K562 (cell line): Measurements from ENCODE around the gene LIN7A. TPM values are rescaled to one million over a fixed set of nuclear protein-coding genes. Genes with fewer than 3 reads are reported as not detected.

ENCODE experiments used
- ATAC-seq: fragments of 200-7000 bp; cut with Tn5 transposase; 3 replicates; pipeline ENCODE4 v1.9.1; 2020; ENCODE audit warnings: moderate library complexity
- BruUV-seq: library from RNA; stranded (reverse); fragments of 400-500 nt; replicated peaks from 2 replicates; lab custom pipeline; 2021; lab: Mats Ljungman, UMichigan
- CTCF ChIA-PET: fragments of 300-600 bp; formaldehyde crosslinking; extraction: SDS; loops from one replicate; lab custom pipeline; 2021; ENCODE audit warnings: low intra/inter-chr PET ratio; lab: Yijun Ruan, JAX
- POLR2A ChIA-PET: fragments of 300-600, 350-650 bp; sonication (Branson Sonifier 250); formaldehyde crosslinking; extraction: SDS; loops from one replicate; lab custom pipeline; 2021; ENCODE audit warnings: antibody characterized with exemption, inconsistent platforms; lab: Yijun Ruan, JAX
- DNase-seq, 4 experiments: peaks; one replicate each; pipeline versions ENCODE4 v3.0.0 to v3.0.0-alpha.2; 2011 to 2018; ENCODE audit warnings: low spot score in 3 of 4, mixed read lengths in 3 of 4; ENCODE audit errors: extremely low read depth in 1 of 4
- FAIRE-seq: peaks from 2 replicates; lab custom pipeline; 2011; peaks lifted over from hg19 to GRCh38; lab: Jason Lieb, UNC
- H2AFZ ChIP-seq: 2 replicates; pipeline ENCODE4 v1.6.0; 2011; ENCODE audit warnings: low read depth, low read length, control low read depth, inconsistent platforms
- H3K27ac ChIP-seq: fragments of 200-600 bp; 3 replicates; pipeline ENCODE4 v1.8.0; 2011; ENCODE audit warnings: low read depth, mild to moderate bottlenecking, control low read depth, inconsistent platforms, low read length, moderate library complexity, mixed read lengths; ENCODE audit errors: extremely low read depth
- H3K27me3 ChIP-seq, 2 experiments: fragments of 300-600 bp in 1 of 2; 2 replicates in 1 of 2; 3 replicates in 1 of 2; pipeline versions ENCODE4 v1.6.0 to v1.8.0; 2011; ENCODE audit warnings: inconsistent platforms in 2 of 2, low read length in 2 of 2, mild to moderate bottlenecking in 1 of 2, mixed read lengths in 1 of 2, moderate library complexity in 1 of 2; ENCODE audit not compliant: control insufficient read depth in 2 of 2, insufficient read depth in 2 of 2
- H3K36me3 ChIP-seq: fragments of 300-600 bp; 3 replicates; pipeline ENCODE4 v1.8.0; 2011; ENCODE audit warnings: mild to moderate bottlenecking, low read length, inconsistent platforms; ENCODE audit not compliant: control insufficient read depth, insufficient read depth
- H3K4me1 ChIP-seq, 2 experiments: fragments of 200-600 bp in 1 of 2; replicated peaks in 1 of 2; 2 replicates in 1 of 2; 3 replicates in 1 of 2; pipeline versions ENCODE4 v1.5.1 to v1.8.0; 2011; ENCODE audit warnings: inconsistent platforms in 2 of 2, low read length in 2 of 2, mild to moderate bottlenecking in 1 of 2, mixed read lengths in 1 of 2, moderate library complexity in 1 of 2; ENCODE audit not compliant: control insufficient read depth in 2 of 2, insufficient read depth in 2 of 2
- H3K4me2 ChIP-seq: 2 replicates; pipeline ENCODE4 v1.6.1; 2011; ENCODE audit warnings: low read length, control low read depth, inconsistent platforms, mixed read lengths; ENCODE audit not compliant: insufficient read depth
- H3K4me3 ChIP-seq: fragments of 200-600 bp; sonication (generic), shearing (Covaris generic); 2 replicates; pipeline ENCODE4 v1.5.1; 2016; ENCODE audit warnings: control low read depth, inconsistent platforms
- H3K79me2 ChIP-seq: fragments of 200-600 bp; 3 replicates; pipeline ENCODE4 v1.8.0; 2011; ENCODE audit warnings: low read length, inconsistent platforms; ENCODE audit not compliant: control insufficient read depth, insufficient read depth
- H3K9ac ChIP-seq, 2 experiments: 2 replicates each; pipeline versions ENCODE4 v1.6.0 to v1.6.1; 2011; ENCODE audit warnings: low read depth in 2 of 2, low read length in 2 of 2, control low read depth in 1 of 2, inconsistent platforms in 1 of 2, mild to moderate bottlenecking in 1 of 2, mixed read lengths in 1 of 2; ENCODE audit not compliant: insufficient read depth in 1 of 2
- H3K9me1 ChIP-seq: one replicate; pipeline ENCODE4 v1.6.0; 2011; ENCODE audit warnings: inconsistent platforms, mild to moderate bottlenecking, low read length, moderate library complexity; ENCODE audit not compliant: control insufficient read depth, insufficient read depth
- H3K9me3 ChIP-seq: replicated peaks from 2 replicates; pipeline ENCODE4 v1.5.1; 2011; ENCODE audit warnings: low read depth, low read length, inconsistent platforms; ENCODE audit not compliant: control insufficient read depth, insufficient read depth
- H4K20me1 ChIP-seq: replicated peaks from 2 replicates; pipeline ENCODE4 v1.6.1; 2011; ENCODE audit warnings: low read length, inconsistent platforms, mixed read lengths; ENCODE audit not compliant: control insufficient read depth, insufficient read depth
- ATF6 ChIP-seq: sonication (generic); formaldehyde crosslinking; IDR thresholded peaks from 2 replicates; pipeline ENCODE4 v1.4.0; 2020; ENCODE audit warnings: mild to moderate bottlenecking, missing genetic modification reagents
- CAMTA2 ChIP-seq: fragments of 250-450 bp; sonication (Bioruptor Pico); conservative IDR thresholded peaks from 2 replicates; pipeline ENCODE4 v1.5.1; 2022
- CREB1 ChIP-seq, 2 experiments: sonication (generic) in 1 of 2; formaldehyde crosslinking in 1 of 2; IDR thresholded peaks; 2 replicates each; pipeline versions ENCODE4 v1.6.1 to v1.8.0; 2012 to 2022; ENCODE audit warnings: inconsistent platforms in 1 of 2, mild to moderate bottlenecking in 1 of 2, missing genetic modification reagents in 1 of 2, moderate library complexity in 1 of 2
- HCFC1 ChIP-seq: IDR thresholded peaks from 2 replicates; pipeline ENCODE4 v1.6.1; 2012; ENCODE audit warnings: low read depth, low read length, improper control_type of control experiment
- NFE2 ChIP-seq: IDR thresholded peaks from 2 replicates; pipeline ENCODE4 v1.6.1; 2014; ENCODE audit warnings: antibody characterized with exemption, low read depth
- NFIX ChIP-seq: fragments of 250-450 bp; sonication (Bioruptor Pico); IDR thresholded peaks from 2 replicates; pipeline ENCODE4 v1.4.0; 2020; ENCODE audit warnings: low read depth, mild to moderate bottlenecking, moderate library complexity
- NFXL1 ChIP-seq: fragments of 450-650 bp; formaldehyde crosslinking; IDR thresholded peaks from 2 replicates; pipeline ENCODE4 v1.4.0; 2021; ENCODE audit warnings: mild to moderate bottlenecking
- POU5F1 ChIP-seq: fragments of 150-350 bp; IDR thresholded peaks from 2 replicates; pipeline ENCODE4 v1.6.1; 2014; ENCODE audit warnings: borderline replicate concordance, low read length, low read depth, mild to moderate bottlenecking; ENCODE audit not compliant: partially characterized antibody
- RFX7 ChIP-seq: fragments of 250-450 bp; sonication (Bioruptor Pico); IDR thresholded peaks from 2 replicates; pipeline ENCODE4 v1.5.1; 2021; ENCODE audit warnings: mild to moderate bottlenecking
- RNF2 ChIP-seq: sonication (generic); IDR thresholded peaks from 2 replicates; pipeline ENCODE4 v1.6.1; 2016
- SNRNP70 ChIP-seq: fragments of 200-400 bp; formaldehyde crosslinking; optimal IDR thresholded peaks from 2 replicates; pipeline ENCODE3; 2017; ENCODE audit warnings: low read depth, low read length
- SPI1 ChIP-seq: IDR thresholded peaks from 2 replicates; pipeline ENCODE4 v1.6.1; 2011; ENCODE audit warnings: low read depth, low read length, control low read depth, borderline replicate concordance
- SREBF2 ChIP-seq: sonication (generic); formaldehyde crosslinking; IDR thresholded peaks from 2 replicates; pipeline ENCODE4 v1.4.0; 2020; ENCODE audit warnings: mild to moderate bottlenecking, missing genetic modification reagents
- U2AF1 ChIP-seq: fragments of 200-400 bp; formaldehyde crosslinking; optimal IDR thresholded peaks from 2 replicates; pipeline ENCODE3; 2017; ENCODE audit warnings: mild to moderate bottlenecking, low read depth, low read length, moderate library complexity
- ZFP1 ChIP-seq: fragments of 450-650 bp; formaldehyde crosslinking; IDR thresholded peaks from 2 replicates; pipeline ENCODE4 v1.4.0; 2020; ENCODE audit warnings: mild to moderate bottlenecking, mixed read lengths
- ZNF12 ChIP-seq: sonication (generic); formaldehyde crosslinking; IDR thresholded peaks from 2 replicates; pipeline ENCODE4 v1.4.0; 2020; ENCODE audit warnings: mild to moderate bottlenecking, missing genetic modification reagents
- ZNF140 ChIP-seq: fragments of 250-450 bp; sonication (Bioruptor Pico); IDR thresholded peaks from 2 replicates; pipeline ENCODE4 v1.8.0; 2021; ENCODE audit warnings: moderate library complexity, mild to moderate bottlenecking, inconsistent platforms
- ZNF24 ChIP-seq: fragments of 450-650 bp; IDR thresholded peaks from 2 replicates; pipeline ENCODE4 v1.6.1; 2016
- WGBS: fragments of 100-300 bp; shearing (Covaris generic); methylation state at CpG from one replicate; pipeline ENCODE4 v1.1.6; 2016; ENCODE audit warnings: low coverage, mixed read lengths; ENCODE audit not compliant: insufficient coverage; ENCODE audit errors: missing lambda C conversion rate; 5-methylcytosine and 5-hydroxymethylcytosine counted together
- in situ Hi-C: fragments of 300-500 bp; cut with MboI; formaldehyde crosslinking; loops from 4 replicates; pipeline ENCODE4 v1.15.0; 2018; ENCODE audit warnings: inconsistent platforms, mixed read lengths
- intact Hi-C: fragments of 100-400 bp; cut with micrococcal nuclease; formaldehyde crosslinking; loops from 2 replicates; pipeline ENCODE4 v1.14.2; 2022
- polyA plus RNA-seq, 8 experiments: library from polyadenylated mRNA; depleted of rRNA in 4 of 8; stranded (reverse) in 5 of 8; unstranded in 3 of 8; fragments of >200 nt; fragmentation: Nextera tagmentation in 2 of 8; fragmentation: Illumina TruSeq in 1 of 8; extraction: Ambion mirVana in 2 of 8; extraction: Trizol in 1 of 8; gene quantifications; 2 replicates each; pipeline versions ENCODE4 v1.2.1 to v1.2.3, GENCODE V29; 2011 to 2014; ENCODE audit warnings: inconsistent platforms in 1 of 8, missing spikeins in 1 of 8
- total RNA-seq, 7 experiments: library from RNA; depleted of rRNA in 6 of 7; stranded (reverse); fragments of >200 nt in 6 of 7; fragmentation: Illumina TruSeq in 2 of 7; extraction: Trizol in 2 of 7; gene quantifications; 2 replicates each; pipeline versions ENCODE4 v1.2.1 to v1.2.3, GENCODE V29; 2011 to 2021; ENCODE audit warnings: low replicate concordance in 1 of 7
- TF ChIP-seq, protein P1 (sequence below): fragments of 250-450 bp; sonication (Bioruptor Pico); IDR thresholded peaks from 2 replicates; pipeline ENCODE4 v1.5.0; 2020; ENCODE audit warnings: mild to moderate bottlenecking, borderline replicate concordance

The LIN7A gene
- total and polyA plus RNA-seq, 9 of the 15 experiments (the other 6 are each of a cell fraction or from before 2014, with no cell fraction given) = not detected

DNA sequence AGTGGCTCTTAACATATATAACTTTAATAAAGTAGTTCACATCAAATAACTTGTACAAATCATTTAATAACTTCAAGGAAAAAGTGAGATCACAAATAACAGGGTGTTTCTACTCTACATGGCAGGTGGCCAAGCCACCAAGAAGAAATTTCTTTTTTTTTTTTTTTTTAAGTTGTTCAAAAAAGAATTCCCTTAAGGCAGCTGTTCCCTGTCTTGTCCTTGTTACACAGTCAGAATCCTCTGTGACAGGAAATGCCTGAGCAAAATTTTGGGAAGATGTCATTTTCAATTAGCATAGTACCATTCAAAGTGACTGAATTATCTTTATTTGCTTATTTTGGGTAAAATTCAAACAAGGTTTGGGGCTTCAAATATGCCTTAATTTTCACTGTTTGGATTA, 79.4 kb downstream of the LIN7A start (continued):
- no peak for TF ChIP-seq RFX7 (CRISPR knock-in tag)
- TF ChIP-seq CAMTA2 = no peak
- no peak for TF ChIP-seq ATF6
- no peak for TF ChIP-seq RNF2
- no peak for TF ChIP-seq NFE2
- TF ChIP-seq SREBF2 (CRISPR knock-in tag) = no peak
- TF ChIP-seq CREB1 (IDR thresholded peaks at IDR 0.05) = no peak
- TF ChIP-seq CREB1 (CRISPR knock-in tag; IDR thresholded peaks at IDR 0.05) = no peak

- no TSS peak for BruUV-seq
- Histone ChIP-seq H3K4me1 (no peaks in the 10 kb centered on the region), H3K4me2 (no peak overlapping the region), H2AFZ (no peak overlapping the region), H3K27me3 (no peaks in the 10 kb centered on the region), H3K9me3 (no peaks in the 10 kb centered on the region), H4K20me1 (no peaks in the 10 kb centered on the region), H3K27ac (no peak overlapping the region), H3K79me2 (no peaks in the 10 kb centered on the region), H3K9ac (no peak overlapping the region), H3K9me1 (no peaks in the 10 kb centered on the region), H3K36me3 (no peaks in the 10 kb centered on the region), H3K4me3 (no peak overlapping the region)
- ChIA-PET CTCF (no interaction called here), POLR2A (no interaction called here)
- ATAC-seq (no peak), FAIRE-seq (no peak), DNase-seq (no peak)
- in situ Hi-C loops = no loop called here
- intact Hi-C loops = no loop called here
- 0% methylated on average over 1 of the region's 1 CpG for WGBS
- TF ChIP-seq ZNF24 = no peak
- TF ChIP-seq NFXL1 = no peak
- TF ChIP-seq ZNF140 (CRISPR knock-in tag) = no peak
- TF ChIP-seq, protein P1, sequence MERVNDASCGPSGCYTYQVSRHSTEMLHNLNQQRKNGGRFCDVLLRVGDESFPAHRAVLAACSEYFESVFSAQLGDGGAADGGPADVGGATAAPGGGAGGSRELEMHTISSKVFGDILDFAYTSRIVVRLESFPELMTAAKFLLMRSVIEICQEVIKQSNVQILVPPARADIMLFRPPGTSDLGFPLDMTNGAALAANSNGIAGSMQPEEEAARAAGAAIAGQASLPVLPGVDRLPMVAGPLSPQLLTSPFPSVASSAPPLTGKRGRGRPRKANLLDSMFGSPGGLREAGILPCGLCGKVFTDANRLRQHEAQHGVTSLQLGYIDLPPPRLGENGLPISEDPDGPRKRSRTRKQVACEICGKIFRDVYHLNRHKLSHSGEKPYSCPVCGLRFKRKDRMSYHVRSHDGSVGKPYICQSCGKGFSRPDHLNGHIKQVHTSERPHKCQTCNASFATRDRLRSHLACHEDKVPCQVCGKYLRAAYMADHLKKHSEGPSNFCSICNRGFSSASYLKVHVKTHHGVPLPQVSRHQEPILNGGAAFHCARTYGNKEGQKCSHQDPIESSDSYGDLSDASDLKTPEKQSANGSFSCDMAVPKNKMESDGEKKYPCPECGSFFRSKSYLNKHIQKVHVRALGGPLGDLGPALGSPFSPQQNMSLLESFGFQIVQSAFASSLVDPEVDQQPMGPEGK (CRISPR knock-in tag) = no peak
- no peak for TF ChIP-seq SREBF2 (CRISPR knock-in tag)
- no peak for TF ChIP-seq ZFP1 (CRISPR knock-in tag)
- no peak for TF ChIP-seq CREB1 (IDR thresholded peaks at IDR 0.05)
- no peak for TF ChIP-seq CREB1 (CRISPR knock-in tag; IDR thresholded peaks at IDR 0.05)
- no peak for TF ChIP-seq SNRNP70
- no peak for TF ChIP-seq SPI1
- no peak for TF ChIP-seq HCFC1
- no peak for TF ChIP-seq U2AF1
- no peak for TF ChIP-seq NFIX (CRISPR knock-in tag)
- TF ChIP-seq POU5F1 = no peak
- TF ChIP-seq ZNF12 (CRISPR knock-in tag) = no peak
These were observed 80.4 kb downstream of the LIN7A start for GRCh38 chr12:80857311-80857710.
